Sigmoid colon (tissue), 7 donors: ENCODE data around the gene TAS1R3. TPM values are rescaled to one million over a fixed set of nuclear protein-coding genes. Genes with fewer than 3 reads are reported as not detected.
A peak's percentile ranks its signal among the peaks of the same experiment; 100 is the strongest.

Experiments
- DNase-seq: peaks from one replicate; pipeline ENCODE4 v3.0.0-alpha.2; 2019
- H3K27ac ChIP-seq, 4 donors: fragments of 200-600 bp; sonication (generic); one replicate each; pipeline ENCODE4 v1.5.1; 2016 to 2019; ENCODE audit warnings: mild to moderate bottlenecking in 1 of 4
- H3K27me3 ChIP-seq, 3 donors: fragments of 200-600 bp; sonication (generic); one replicate each; pipeline ENCODE4 v1.5.1; 2019; ENCODE audit warnings: mild to moderate bottlenecking in 1 of 3
- H3K36me3 ChIP-seq, 4 donors: fragments of 200-600 bp; sonication (generic); one replicate each; pipeline ENCODE4 v1.5.1; 2016 to 2019
- H3K4me1 ChIP-seq, 4 donors: fragments of 200-600 bp; sonication (generic); one replicate each; pipeline ENCODE4 v1.5.1; 2017 to 2019
- H3K4me3 ChIP-seq, 4 donors: fragments of 200-600 bp; sonication (generic); one replicate each; pipeline ENCODE4 v1.5.1; 2017 to 2019; ENCODE audit warnings: mild to moderate bottlenecking in 2 of 4, moderate library complexity in 1 of 4
- H3K9me3 ChIP-seq, 4 donors: fragments of 200-600 bp in 3 of 4; sonication (generic) in 3 of 4; one replicate each; pipeline versions ENCODE4 v1.5.1 to v1.6.1; 2013 to 2019
- EP300 ChIP-seq, 4 donors: sonication (generic); formaldehyde crosslinking; IDR thresholded peaks; one replicate each; pipeline ENCODE4 v1.6.1; 2017; ENCODE audit warnings: antibody characterized with exemption in 4 of 4
- POLR2A ChIP-seq, 2 donors: fragments of 450-650 bp; IDR thresholded peaks; one replicate each; pipeline ENCODE4 v1.6.1; 2016; ENCODE audit warnings: antibody characterized with exemption in 2 of 2, mild to moderate bottlenecking in 2 of 2, moderate library complexity in 2 of 2
- POLR2AphosphoS5 ChIP-seq, 4 donors: sonication (generic); formaldehyde crosslinking; IDR thresholded peaks; one replicate each; pipeline ENCODE4 v1.6.1; 2017; ENCODE audit warnings: antibody characterized with exemption in 4 of 4
- WGBS, 2 donors: extraction: QIAGEN DNeasy Blood & Tissue Kit; methylation state at CpG; one replicate each; pipeline ENCODE4 v1.1.7; 2013; 5-methylcytosine and 5-hydroxymethylcytosine counted together
- intact Hi-C: fragments of 100-400 bp; cut with DNase I; formaldehyde crosslinking; loops from one replicate; pipeline ENCODE4 v1.15.1; 2023
- polyA plus RNA-seq, 3 donors: library from polyadenylated mRNA; stranded (reverse); fragments of 200-250 nt; gene quantifications; one replicate each; pipeline ENCODE4 v1.2.3, GENCODE V29; 2013
- total RNA-seq, 4 donors: library from RNA; depleted of rRNA; stranded (reverse); fragments of >200 nt; gene quantifications; one replicate each; pipeline ENCODE4 v1.1.0, GENCODE V29; 2016
- TF ChIP-seq, protein P1 (sequence below), 4 experiments: fragments of 450-650 bp in 3 of 4; fragments of 200-600 bp in 1 of 4; IDR thresholded peaks; one replicate each; pipeline ENCODE4 v1.5.1; 2016 to 2019; ENCODE audit warnings: antibody characterized with exemption in 4 of 4, mild to moderate bottlenecking in 3 of 4, moderate library complexity in 2 of 4
- donor health status: healthy with polysubstance abuse.
- donor health status: Bipolar disorder and iron deficiency.
- donor health status: healthy.

The TAS1R3 gene
- total and polyA plus RNA-seq, 7 donors: 0.60 to 0.64 TPM; not detected in 5

DNA sequence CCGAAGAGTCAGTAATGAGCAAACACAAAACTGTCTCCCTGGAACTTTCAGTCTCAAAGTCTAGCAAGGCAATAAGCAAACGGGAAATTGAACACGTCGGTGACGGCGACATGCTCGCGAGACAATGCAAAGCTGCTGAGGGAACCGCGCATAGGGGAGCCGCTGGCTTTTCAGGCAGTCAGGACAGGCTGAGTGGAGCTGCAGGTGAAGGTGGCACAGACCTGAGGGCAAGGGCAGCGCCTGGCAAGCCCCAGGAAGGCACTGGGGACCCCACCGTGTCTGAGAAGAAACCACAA lies 11.5 kb upstream of the TAS1R3 start:
- Histone ChIP-seq H3K27me3 (no peaks in the 10 kb centered on the region), H3K4me3 (no peak overlapping the region), H3K9me3 (no peaks in the 10 kb centered on the region), H3K27ac (peak overlapping the region; percentile 29 to 90 (median 84)), H3K36me3 (peaks cover 6 to 43% (median 14%) of the 10 kb centered on the region in 4 donors), H3K4me1 (peaks cover 3 to 78% (median 72%) of the 10 kb centered on the region in 4 donors)
- intact Hi-C loops: no loop called here
- no peak for DNase-seq
- TF ChIP-seq POLR2A (IDR thresholded peaks at IDR 0.05) (no peak), POLR2AphosphoS5 (IDR thresholded peaks at IDR 0.05) (no peak), EP300 (IDR thresholded peaks at IDR 0.05) (no peak)
- TF ChIP-seq, protein P1, sequence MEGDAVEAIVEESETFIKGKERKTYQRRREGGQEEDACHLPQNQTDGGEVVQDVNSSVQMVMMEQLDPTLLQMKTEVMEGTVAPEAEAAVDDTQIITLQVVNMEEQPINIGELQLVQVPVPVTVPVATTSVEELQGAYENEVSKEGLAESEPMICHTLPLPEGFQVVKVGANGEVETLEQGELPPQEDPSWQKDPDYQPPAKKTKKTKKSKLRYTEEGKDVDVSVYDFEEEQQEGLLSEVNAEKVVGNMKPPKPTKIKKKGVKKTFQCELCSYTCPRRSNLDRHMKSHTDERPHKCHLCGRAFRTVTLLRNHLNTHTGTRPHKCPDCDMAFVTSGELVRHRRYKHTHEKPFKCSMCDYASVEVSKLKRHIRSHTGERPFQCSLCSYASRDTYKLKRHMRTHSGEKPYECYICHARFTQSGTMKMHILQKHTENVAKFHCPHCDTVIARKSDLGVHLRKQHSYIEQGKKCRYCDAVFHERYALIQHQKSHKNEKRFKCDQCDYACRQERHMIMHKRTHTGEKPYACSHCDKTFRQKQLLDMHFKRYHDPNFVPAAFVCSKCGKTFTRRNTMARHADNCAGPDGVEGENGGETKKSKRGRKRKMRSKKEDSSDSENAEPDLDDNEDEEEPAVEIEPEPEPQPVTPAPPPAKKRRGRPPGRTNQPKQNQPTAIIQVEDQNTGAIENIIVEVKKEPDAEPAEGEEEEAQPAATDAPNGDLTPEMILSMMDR (IDR thresholded peaks at IDR 0.05): no peak
- 88 to 95% methylated on average over 13 of the region's 13 CpGs for WGBS, 2 donors

GRCh38 chr1:1320666-1321448 lies 10.2 kb upstream of the TAS1R3 start:
- WGBS, 2 donors: 87 to 90% methylated on average over 23 of the region's 23 CpGs
- Histone ChIP-seq H3K4me1 (peaks cover 3 to 81% (median 75%) of the 10 kb centered on the region in 4 donors), H3K4me3 (no peak overlapping the region), H3K27me3 (no peaks in the 10 kb centered on the region), H3K27ac (peak overlapping the region in 3 of 4 donors; percentile 29 to 90 (median 85)), H3K9me3 (no peaks in the 10 kb centered on the region), H3K36me3 (peaks cover 0 to 37% (median 9%) of the 10 kb centered on the region in 4 donors)
- intact Hi-C loops: no loop called here
- TF ChIP-seq, protein P1 (IDR thresholded peaks at IDR 0.05): no peak
- TF ChIP-seq POLR2A (IDR thresholded peaks at IDR 0.05) (no peak), EP300 (IDR thresholded peaks at IDR 0.05) (no peak), POLR2AphosphoS5 (IDR thresholded peaks at IDR 0.05) (no peak)
- no peak for DNase-seq

DNA sequence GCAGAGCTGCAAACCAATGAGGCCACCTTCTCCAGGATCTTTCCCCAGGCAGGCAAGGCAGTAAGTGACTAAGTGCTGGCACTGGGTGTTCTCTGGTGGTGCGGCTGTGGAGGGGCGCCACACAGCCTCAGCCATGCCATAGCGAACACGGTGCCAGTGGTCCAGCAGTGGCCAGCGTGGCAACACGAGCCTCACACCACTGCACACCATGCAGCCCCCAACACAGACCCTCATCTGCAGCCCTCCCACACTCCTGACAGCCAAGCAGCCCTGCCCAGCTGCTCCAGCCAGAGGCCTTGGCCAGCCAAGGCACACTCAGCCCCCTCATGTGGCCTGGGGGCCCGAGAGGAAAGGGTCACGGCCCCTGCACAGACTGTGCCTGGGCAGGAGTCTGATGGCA lies 9.6 kb upstream of the TAS1R3 start:
- DNase-seq: no peak
- Histone ChIP-seq H3K36me3 (peaks cover 0 to 39% (median 9%) of the 10 kb centered on the region in 4 donors), H3K27ac (peak overlapping the region in 3 of 4 donors; percentile 31 to 90 (median 85)), H3K4me1 (peaks cover 3 to 81% (median 74%) of the 10 kb centered on the region in 4 donors), H3K27me3 (no peaks in the 10 kb centered on the region), H3K4me3 (no peak overlapping the region), H3K9me3 (no peaks in the 10 kb centered on the region)
- WGBS, 2 donors: 94 to 97% methylated on average over 8 of the region's 8 CpGs
- TF ChIP-seq EP300 (IDR thresholded peaks at IDR 0.05) (no peak), POLR2A (IDR thresholded peaks at IDR 0.05) (no peak), POLR2AphosphoS5 (IDR thresholded peaks at IDR 0.05) (no peak)
- TF ChIP-seq, protein P1 (IDR thresholded peaks at IDR 0.05): no peak
- intact Hi-C loops: no loop called here

DNA sequence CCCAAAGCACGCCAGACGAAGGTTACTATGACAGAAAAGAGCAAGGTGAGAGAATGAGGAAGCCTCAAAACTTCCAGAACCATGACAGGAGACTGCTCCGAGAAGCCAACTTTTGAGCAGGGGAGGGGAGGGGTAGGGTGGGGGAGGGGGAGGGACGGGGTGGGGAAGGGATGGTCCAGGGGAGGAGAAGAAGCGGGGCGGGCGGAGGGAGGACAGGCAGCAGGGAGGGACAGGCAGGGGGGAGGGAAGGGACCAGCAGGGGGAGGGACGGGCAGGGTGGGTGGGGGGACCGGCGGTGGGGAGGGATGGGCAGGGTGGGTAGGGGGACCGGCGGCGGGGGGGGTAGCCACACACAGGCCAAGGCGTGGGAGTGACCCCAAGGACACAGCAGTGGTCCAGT lies 8.7 kb upstream of the TAS1R3 start:
- TF ChIP-seq EP300 (IDR thresholded peaks at IDR 0.05): no peak
- TF ChIP-seq POLR2AphosphoS5 (IDR thresholded peaks at IDR 0.05): no peak
- TF ChIP-seq, protein P1 (IDR thresholded peaks at IDR 0.05): no peak
- TF ChIP-seq POLR2A (IDR thresholded peaks at IDR 0.05): no peak
- no peaks in the 10 kb centered on the region for H3K9me3 ChIP-seq
- no peak for DNase-seq
- 79 to 87% methylated on average over 14 of the region's 14 CpGs for WGBS, 2 donors
- H3K27ac ChIP-seq: peak overlapping the region in 1 of 4 donors; percentile 31
- H3K27me3 ChIP-seq: no peaks in the 10 kb centered on the region
- intact Hi-C loops: no loop called here
- peaks cover 5 to 41% (median 10%) of the 10 kb centered on the region in 4 donors for H3K36me3 ChIP-seq
- H3K4me1 ChIP-seq: peaks cover 3 to 79% (median 68%) of the 10 kb centered on the region in 4 donors
- no peak overlapping the region for H3K4me3 ChIP-seq
